Measurements from ENCODE around the gene RECQL5. TPM values are rescaled to one million over a fixed set of nuclear protein-coding genes. Genes with fewer than 3 reads are reported as not detected.

RECQL5 gene
- polyA plus RNA-seq, 1 donor from 2014 or later, result 9.6 TPM

GRCh38 chr17:75695141-75695829 is 28.3 kb upstream of the RECQL5 start:
- Histone ChIP-seq H3K27ac (ENCODE audit: low read length) (no peak overlapping the region), H3K4me3 (ENCODE audit: low read length) (no peak overlapping the region), H4K20me1 (ENCODE audit: insufficient read depth) (no peaks in the 10 kb centered on the region), H3K9me2 (ENCODE audit: insufficient read depth, low read length) (no peaks in the 10 kb centered on the region), H3K4me2 (ENCODE audit: low read length) (no peak overlapping the region), H3K9ac (ENCODE audit: low read length) (no peak overlapping the region), H3K79me2 (replicated peaks; ENCODE audit: insufficient read depth, low read length) (no peaks in the 10 kb centered on the region), H2AFZ (ENCODE audit: low read depth, low read length) (no peak overlapping the region), H3K9me3 (ENCODE audit: low read length) (no peaks in the 10 kb centered on the region), H3K36me3 (ENCODE audit: insufficient read depth, low read length) (no peaks in the 10 kb centered on the region), H3K27me3 (ENCODE audit: insufficient read depth, low read depth, low read length) (no peaks in the 10 kb centered on the region), H3F3A (ENCODE audit: insufficient read depth, low read length, poor library complexity, severe bottlenecking) (no peaks in the 10 kb centered on the region)
- TF ChIP-seq MXI1 (conservative IDR thresholded peaks at IDR 0.05; ENCODE audit: poor library complexity, severe bottlenecking) (no peak), SMC3 (conservative IDR thresholded peaks at IDR 0.05; ENCODE audit: poor library complexity) (no peak), EP300 (conservative IDR thresholded peaks at IDR 0.05; ENCODE audit: poor library complexity, severe bottlenecking) (no peak), RAD21 (conservative IDR thresholded peaks at IDR 0.05) (no peak), REST (IDR thresholded peaks at IDR 0.05; ENCODE audit: borderline replicate concordance) (no peak), EZH2 (IDR thresholded peaks at IDR 0.05; ENCODE audit: borderline replicate concordance, insufficient read depth, low read length, poor library complexity, severe bottlenecking) (no peak), TAF1 (IDR thresholded peaks at IDR 0.05; ENCODE audit: low read depth) (no peak), POLR2AphosphoS5 (IDR thresholded peaks at IDR 0.05) (no peak)
- TF ChIP-seq, protein P1, sequence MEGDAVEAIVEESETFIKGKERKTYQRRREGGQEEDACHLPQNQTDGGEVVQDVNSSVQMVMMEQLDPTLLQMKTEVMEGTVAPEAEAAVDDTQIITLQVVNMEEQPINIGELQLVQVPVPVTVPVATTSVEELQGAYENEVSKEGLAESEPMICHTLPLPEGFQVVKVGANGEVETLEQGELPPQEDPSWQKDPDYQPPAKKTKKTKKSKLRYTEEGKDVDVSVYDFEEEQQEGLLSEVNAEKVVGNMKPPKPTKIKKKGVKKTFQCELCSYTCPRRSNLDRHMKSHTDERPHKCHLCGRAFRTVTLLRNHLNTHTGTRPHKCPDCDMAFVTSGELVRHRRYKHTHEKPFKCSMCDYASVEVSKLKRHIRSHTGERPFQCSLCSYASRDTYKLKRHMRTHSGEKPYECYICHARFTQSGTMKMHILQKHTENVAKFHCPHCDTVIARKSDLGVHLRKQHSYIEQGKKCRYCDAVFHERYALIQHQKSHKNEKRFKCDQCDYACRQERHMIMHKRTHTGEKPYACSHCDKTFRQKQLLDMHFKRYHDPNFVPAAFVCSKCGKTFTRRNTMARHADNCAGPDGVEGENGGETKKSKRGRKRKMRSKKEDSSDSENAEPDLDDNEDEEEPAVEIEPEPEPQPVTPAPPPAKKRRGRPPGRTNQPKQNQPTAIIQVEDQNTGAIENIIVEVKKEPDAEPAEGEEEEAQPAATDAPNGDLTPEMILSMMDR (IDR thresholded peaks at IDR 0.05; ENCODE audit: poor library complexity, severe bottlenecking), result no peak

DNA sequence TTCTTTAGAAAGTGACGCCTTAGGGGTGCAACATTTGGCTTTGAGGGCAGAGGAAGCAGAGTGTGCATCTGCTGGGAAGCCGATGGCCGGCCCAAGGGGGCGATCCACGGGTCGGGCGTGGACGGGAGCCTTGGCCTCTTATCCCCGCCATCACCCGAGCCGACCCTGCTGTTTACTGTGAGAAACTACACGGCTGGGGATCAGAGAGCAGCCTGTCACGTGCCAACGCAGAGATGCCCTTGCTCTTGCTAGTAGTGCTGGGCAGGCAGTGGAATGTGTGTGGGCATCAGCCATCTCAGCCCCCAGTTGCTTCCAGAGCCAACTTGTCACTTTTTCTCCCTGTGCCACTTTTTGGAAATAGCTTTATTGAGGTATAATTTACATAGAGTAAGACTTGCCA is 27.6 kb upstream of the RECQL5 start:
- Histone ChIP-seq H2AFZ (ENCODE audit: low read depth, low read length) (no peak overlapping the region), H3K79me2 (replicated peaks; ENCODE audit: insufficient read depth, low read length) (no peaks in the 10 kb centered on the region), H3K9ac (ENCODE audit: low read length) (no peak overlapping the region), H3F3A (ENCODE audit: insufficient read depth, low read length, poor library complexity, severe bottlenecking) (no peaks in the 10 kb centered on the region), H3K9me3 (ENCODE audit: low read length) (no peaks in the 10 kb centered on the region), H3K9me2 (ENCODE audit: insufficient read depth, low read length) (no peaks in the 10 kb centered on the region), H3K27me3 (ENCODE audit: insufficient read depth, low read depth, low read length) (no peaks in the 10 kb centered on the region), H4K20me1 (ENCODE audit: insufficient read depth) (no peaks in the 10 kb centered on the region), H3K4me3 (ENCODE audit: low read length) (no peak overlapping the region), H3K4me2 (ENCODE audit: low read length) (no peak overlapping the region), H3K36me3 (ENCODE audit: insufficient read depth, low read length) (no peaks in the 10 kb centered on the region), H3K27ac (ENCODE audit: low read length) (no peak overlapping the region)
- TF ChIP-seq POLR2AphosphoS5 (IDR thresholded peaks at IDR 0.05), result no peak
- no peak for TF ChIP-seq RAD21 (conservative IDR thresholded peaks at IDR 0.05)
- TF ChIP-seq TAF1 (IDR thresholded peaks at IDR 0.05; ENCODE audit: low read depth), result no peak
- no peak for TF ChIP-seq EZH2 (IDR thresholded peaks at IDR 0.05; ENCODE audit: borderline replicate concordance, insufficient read depth, low read length, poor library complexity, severe bottlenecking)
- TF ChIP-seq SMC3 (conservative IDR thresholded peaks at IDR 0.05; ENCODE audit: poor library complexity), result no peak
- TF ChIP-seq MXI1 (conservative IDR thresholded peaks at IDR 0.05; ENCODE audit: poor library complexity, severe bottlenecking), result no peak
- TF ChIP-seq EP300 (conservative IDR thresholded peaks at IDR 0.05; ENCODE audit: poor library complexity, severe bottlenecking), result no peak
- TF ChIP-seq, protein P1 (IDR thresholded peaks at IDR 0.05; ENCODE audit: poor library complexity, severe bottlenecking), result no peak
- TF ChIP-seq REST (IDR thresholded peaks at IDR 0.05; ENCODE audit: borderline replicate concordance), result no peak

All from neural cell (in vitro differentiated cells).